ENCODE measurements around the gene TMEM248.
"Not testable (repeated sequence)": the region's sequence is repeated elsewhere in the genome, so short reads cannot be mapped to it uniquely, and the experiment has no call there.

The TMEM248 gene

DNA sequence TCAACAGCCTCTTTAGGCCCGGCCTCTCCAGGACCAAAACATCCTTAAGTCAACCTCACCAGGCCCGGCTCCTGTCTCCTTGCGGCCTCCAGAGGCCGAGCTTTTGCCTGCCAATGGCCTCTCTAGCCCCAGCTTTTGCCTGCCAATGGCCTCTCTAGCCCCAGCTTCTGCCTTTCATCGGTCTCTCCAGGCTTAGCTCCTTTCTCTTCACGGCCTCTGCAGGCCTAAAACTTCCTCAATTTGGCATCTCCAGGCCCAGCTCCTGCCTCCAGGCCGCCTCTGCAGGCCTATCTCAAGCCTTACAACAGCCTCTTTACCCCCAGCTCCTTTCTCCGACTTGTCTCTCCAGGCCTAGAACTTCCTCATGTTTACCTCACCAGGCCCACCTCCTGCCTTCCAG is 15.7 kb upstream of the TMEM248 start:
- Histone ChIP-seq H3K9me3 (ENCODE audit: severe bottlenecking) (no peaks in the 10 kb centered on the region), H3K4me3 (ENCODE audit: low read depth, low read length) (no peak overlapping the region), H3K27ac (no peak overlapping the region), H3K27me3 (ENCODE audit: insufficient read depth, low read depth, severe bottlenecking) (no peaks in the 10 kb centered on the region), H3K36me3 (no peaks in the 10 kb centered on the region)
- TF ChIP-seq, protein P1, sequence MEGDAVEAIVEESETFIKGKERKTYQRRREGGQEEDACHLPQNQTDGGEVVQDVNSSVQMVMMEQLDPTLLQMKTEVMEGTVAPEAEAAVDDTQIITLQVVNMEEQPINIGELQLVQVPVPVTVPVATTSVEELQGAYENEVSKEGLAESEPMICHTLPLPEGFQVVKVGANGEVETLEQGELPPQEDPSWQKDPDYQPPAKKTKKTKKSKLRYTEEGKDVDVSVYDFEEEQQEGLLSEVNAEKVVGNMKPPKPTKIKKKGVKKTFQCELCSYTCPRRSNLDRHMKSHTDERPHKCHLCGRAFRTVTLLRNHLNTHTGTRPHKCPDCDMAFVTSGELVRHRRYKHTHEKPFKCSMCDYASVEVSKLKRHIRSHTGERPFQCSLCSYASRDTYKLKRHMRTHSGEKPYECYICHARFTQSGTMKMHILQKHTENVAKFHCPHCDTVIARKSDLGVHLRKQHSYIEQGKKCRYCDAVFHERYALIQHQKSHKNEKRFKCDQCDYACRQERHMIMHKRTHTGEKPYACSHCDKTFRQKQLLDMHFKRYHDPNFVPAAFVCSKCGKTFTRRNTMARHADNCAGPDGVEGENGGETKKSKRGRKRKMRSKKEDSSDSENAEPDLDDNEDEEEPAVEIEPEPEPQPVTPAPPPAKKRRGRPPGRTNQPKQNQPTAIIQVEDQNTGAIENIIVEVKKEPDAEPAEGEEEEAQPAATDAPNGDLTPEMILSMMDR (IDR thresholded peaks at IDR 0.05; ENCODE audit: low read depth, low read length): no peak
- no peak for DNase-seq

DNA sequence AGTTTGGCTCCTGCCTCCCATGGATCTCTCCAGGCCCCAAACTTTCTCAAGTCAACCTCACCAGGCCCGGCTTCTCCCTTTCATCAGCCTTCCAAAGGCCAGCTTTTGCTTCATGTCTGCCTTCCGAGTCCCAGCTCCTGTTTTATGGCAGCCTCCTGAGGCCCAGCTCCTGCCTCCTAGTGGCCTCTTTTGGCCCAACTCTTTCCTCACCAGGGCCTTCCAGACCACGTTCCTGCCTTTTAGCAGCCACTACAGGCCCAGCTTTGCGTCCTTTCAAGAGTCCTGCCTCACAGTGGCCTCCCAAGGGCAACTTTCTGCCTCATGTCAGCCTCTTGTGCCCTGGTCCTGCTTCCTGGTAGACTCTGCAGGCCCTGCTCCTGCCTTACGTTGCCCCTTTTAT is 15.3 kb upstream of the TMEM248 start:
- Histone ChIP-seq H3K9me3 (ENCODE audit: severe bottlenecking) (no peaks in the 10 kb centered on the region), H3K36me3 (no peaks in the 10 kb centered on the region), H3K27ac (no peak overlapping the region), H3K4me3 (ENCODE audit: low read depth, low read length) (no peak overlapping the region), H3K27me3 (ENCODE audit: insufficient read depth, low read depth, severe bottlenecking) (no peaks in the 10 kb centered on the region)
- TF ChIP-seq, protein P1 (IDR thresholded peaks at IDR 0.05; ENCODE audit: low read depth, low read length): peak; percentile 40
- no peak for DNase-seq

DNA sequence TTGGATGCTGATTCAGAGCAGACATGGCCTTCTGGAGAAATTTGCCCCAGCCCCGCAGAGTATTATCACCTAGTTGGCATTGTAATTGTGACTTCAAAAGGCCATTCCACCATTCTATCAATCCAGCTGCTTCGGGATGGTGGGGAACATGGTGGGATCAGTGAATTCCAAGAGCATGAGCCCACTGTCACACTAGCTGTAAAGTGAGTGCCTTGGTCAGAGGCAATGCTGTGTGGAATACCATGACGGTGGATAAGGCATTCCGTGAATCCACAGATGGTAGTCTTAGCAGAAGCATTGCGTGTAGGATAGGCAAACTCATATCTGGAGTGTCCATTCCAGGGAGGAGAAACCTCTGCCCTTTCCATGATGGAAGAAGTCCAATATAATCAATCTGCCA is 13.3 kb upstream of the TMEM248 start:
- H3K9me3 ChIP-seq (ENCODE audit: severe bottlenecking): no peaks in the 10 kb centered on the region
- no peak overlapping the region for H3K27ac ChIP-seq
- no peaks in the 10 kb centered on the region for H3K27me3 ChIP-seq (ENCODE audit: insufficient read depth, low read depth, severe bottlenecking)
- no peak for DNase-seq
- no peak overlapping the region for H3K4me3 ChIP-seq (ENCODE audit: low read depth, low read length)
- H3K36me3 ChIP-seq: no peaks in the 10 kb centered on the region
- TF ChIP-seq, protein P1 (IDR thresholded peaks at IDR 0.05; ENCODE audit: low read depth, low read length): no peak

DNA sequence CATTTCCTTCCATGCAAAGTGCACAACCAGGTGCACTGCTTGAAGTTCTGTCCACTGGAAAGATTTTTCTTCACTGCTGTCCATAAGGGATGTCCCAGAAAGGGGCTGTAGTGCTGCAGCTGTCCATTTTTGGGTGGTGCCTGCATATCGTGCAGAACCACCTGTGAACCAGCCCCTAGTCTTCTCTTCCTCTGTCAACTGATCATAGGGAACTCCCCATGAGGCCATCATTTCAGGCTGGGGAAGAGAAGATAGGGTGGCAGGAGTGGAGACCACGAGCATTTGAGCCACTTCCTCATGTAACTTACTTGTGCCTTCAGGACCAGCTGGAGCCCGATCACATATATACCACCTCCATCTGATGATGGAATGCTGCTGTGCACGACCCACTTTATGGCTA is 12.4 kb upstream of the TMEM248 start:
- not testable (repeated sequence) for H3K36me3 ChIP-seq; H3K4me3 ChIP-seq (ENCODE audit: low read depth, low read length); H3K27ac ChIP-seq; H3K9me3 ChIP-seq (ENCODE audit: severe bottlenecking); H3K27me3 ChIP-seq (ENCODE audit: insufficient read depth, low read depth, severe bottlenecking); DNase-seq

DNA sequence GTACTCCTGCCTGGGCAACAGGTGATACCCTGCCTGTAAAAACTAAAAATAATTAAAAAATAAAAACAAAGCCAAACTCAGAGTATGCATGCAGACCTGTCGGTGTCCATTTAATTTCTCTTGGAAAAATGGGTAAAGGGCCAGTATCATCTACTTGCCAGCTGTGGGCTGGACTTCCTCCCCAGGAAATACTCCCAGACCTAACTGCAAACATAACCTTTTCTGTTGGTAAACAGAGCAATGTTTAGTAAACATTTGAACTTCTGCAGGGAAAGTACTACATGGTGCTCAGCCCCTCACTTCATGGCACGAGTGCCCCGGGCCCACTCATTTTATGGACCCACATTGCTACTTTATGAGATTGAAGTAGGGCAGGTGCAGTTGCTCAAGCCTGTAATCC is 10.2 kb upstream of the TMEM248 start:
- H3K9me3 ChIP-seq (ENCODE audit: severe bottlenecking): no peaks in the 10 kb centered on the region
- no peaks in the 10 kb centered on the region for H3K27me3 ChIP-seq (ENCODE audit: insufficient read depth, low read depth, severe bottlenecking)
- no peak overlapping the region for H3K4me3 ChIP-seq (ENCODE audit: low read depth, low read length)
- TF ChIP-seq, protein P1 (IDR thresholded peaks at IDR 0.05; ENCODE audit: low read depth, low read length): no peak
- no peak for DNase-seq
- H3K27ac ChIP-seq: no peak overlapping the region
- no peaks in the 10 kb centered on the region for H3K36me3 ChIP-seq

DNA sequence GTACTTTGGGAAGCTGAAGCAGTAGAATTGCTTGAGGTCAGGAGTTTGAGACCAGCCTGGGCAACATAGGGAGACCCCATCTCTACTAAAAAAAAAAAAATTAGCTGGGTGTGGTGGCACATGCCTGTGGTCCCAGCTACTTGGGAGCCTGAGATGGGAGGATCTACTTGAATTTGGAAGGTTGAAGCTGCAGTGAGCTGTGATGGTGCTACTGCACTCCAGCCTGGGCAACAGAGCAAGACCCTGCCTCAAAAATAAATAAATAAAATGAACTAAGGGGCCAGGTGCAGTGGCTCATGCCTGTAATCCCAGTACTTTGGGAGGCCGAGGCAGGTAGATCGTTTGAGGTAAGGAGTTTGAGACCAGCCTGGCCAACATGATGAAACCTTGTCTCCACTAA is 9.8 kb upstream of the TMEM248 start:
- not testable (repeated sequence) for DNase-seq; H3K4me3 ChIP-seq (ENCODE audit: low read depth, low read length); H3K27me3 ChIP-seq (ENCODE audit: insufficient read depth, low read depth, severe bottlenecking); H3K27ac ChIP-seq; H3K9me3 ChIP-seq (ENCODE audit: severe bottlenecking); H3K36me3 ChIP-seq

DNA sequence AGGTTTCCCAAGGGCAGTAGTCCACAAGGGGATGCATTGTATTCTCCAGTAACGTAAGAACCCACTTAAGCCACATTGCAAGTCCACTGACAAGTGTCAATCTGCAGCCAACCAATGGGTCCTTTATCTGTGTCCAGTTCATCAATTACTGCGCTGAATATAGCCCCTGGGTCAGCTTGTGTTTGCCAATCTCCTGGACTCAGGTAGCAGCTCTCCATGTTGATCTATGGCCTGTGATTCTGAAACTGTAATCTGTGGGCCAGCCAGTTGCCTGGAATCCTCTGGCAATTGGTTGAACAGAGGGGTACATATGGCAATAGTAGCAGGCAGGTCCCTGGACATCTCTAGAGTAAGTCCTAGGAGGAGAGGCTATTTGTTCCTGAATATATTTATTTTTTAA is 8.8 kb upstream of the TMEM248 start:
- Histone ChIP-seq H3K9me3 (ENCODE audit: severe bottlenecking) (no peaks in the 10 kb centered on the region), H3K36me3 (no peaks in the 10 kb centered on the region)
- no peak for DNase-seq

More for the DNA sequence above, 8.8 kb upstream of the TMEM248 start:
- TF ChIP-seq, protein P1 (IDR thresholded peaks at IDR 0.05; ENCODE audit: low read depth, low read length): no peak
- Histone ChIP-seq H3K27ac (no peak overlapping the region), H3K4me3 (ENCODE audit: low read depth, low read length) (no peak overlapping the region), H3K27me3 (ENCODE audit: insufficient read depth, low read depth, severe bottlenecking) (no peaks in the 10 kb centered on the region)

All from WERI-Rb-1 (cell line).